GM19099 (cell line): Measurements from ENCODE around the gene EML4.

ENCODE experiments used
- POLR2A ChIP-seq: IDR thresholded peaks from 3 replicates; pipeline ENCODE4 v1.6.1; 2011; ENCODE audit warnings: low read depth; ENCODE audit not compliant: insufficient read length; ENCODE audit errors: extremely low read depth

EML4 gene

DNA sequence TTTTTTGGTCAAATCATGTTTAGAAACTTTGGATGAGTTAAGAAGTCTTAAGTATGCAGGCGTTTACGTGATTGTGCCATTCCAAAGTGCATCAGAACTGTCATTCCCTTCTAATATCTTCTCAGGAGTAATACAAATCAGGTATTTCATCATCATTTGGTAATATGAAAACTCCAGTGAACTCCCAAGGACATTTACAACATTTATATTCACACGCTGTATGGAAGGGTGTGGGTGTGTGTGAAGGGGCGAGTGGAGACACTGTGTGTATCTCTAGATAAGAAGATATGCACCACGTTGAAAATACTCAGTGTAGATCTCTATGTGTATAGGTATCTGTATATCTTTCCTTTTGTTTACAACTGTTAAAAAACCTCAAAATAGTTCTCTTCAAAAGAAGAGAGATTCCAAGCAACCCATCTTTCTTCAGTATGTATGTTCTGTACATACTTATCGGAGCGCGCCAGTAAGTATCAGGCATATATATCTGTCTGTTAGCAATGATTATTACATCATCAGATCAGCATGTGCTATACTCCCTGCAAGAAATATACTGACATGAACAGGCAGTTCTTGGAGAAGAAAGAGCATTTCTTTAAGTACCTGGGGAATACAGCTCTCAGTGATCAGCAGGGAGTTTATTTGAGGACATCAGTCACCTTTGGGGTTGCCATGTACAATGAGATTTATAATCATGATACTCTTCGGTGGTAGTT, 162.6 kb downstream of the EML4 start:
- TF ChIP-seq POLR2A: no peak

DNA sequence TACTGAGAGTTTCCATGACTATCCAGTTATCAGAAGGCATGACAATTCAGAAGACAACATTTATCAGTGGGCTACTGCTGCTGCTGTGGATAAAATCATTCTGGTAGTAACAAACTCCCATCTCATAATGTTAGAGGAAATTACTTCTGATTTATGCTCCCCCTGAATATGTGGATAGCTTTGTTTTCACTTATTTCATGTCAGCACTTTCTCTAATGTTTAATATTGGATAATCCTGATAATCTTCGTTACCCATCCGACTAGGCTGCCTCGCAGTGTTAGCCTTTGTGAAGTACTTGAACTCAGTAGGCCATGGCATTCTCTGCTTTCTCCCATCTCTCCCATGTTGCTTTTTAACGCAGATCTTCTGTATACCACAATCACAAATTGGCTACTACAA, 163.4 kb downstream of the EML4 start:
- TF ChIP-seq POLR2A: no peak

DNA sequence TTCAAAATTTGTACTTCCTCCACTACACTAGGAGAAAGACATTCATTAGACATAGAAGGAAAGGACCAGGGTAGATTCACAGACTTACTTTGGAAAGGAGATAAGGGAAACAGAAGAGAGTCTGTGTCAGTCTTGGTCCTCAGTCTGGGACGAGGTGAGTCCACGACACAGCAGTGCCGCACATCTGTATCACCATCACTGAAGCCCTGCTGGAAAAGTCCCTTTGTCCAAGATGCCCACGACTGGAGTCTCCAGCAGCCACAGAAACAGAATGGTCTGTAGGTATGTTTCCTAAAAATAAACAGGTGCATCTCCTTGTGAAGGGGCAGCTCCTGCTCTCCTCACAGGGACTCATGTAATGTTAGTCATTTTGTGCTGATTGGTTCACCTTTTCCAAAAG, 164.4 kb downstream of the EML4 start:
- no peak for TF ChIP-seq POLR2A

DNA sequence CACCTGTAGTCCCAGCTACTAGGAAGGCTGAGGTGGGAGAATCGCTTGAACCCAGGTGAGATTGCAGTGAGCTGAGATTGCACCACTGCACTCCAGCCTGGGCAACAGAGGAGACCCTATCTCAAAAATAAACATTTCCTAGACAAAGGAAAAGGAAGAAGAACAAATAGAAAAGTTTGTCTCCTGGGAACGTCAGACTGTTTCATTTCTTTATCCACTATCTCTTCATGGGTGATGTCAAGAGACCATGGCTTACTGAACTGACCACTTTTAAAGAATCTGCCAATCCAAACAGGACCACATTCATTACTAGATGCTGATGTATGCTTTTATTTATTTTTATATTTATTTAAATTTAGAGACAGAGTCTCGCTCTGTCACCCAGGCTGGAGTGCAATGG, 165.1 kb downstream of the EML4 start:
- no peak for TF ChIP-seq POLR2A

DNA sequence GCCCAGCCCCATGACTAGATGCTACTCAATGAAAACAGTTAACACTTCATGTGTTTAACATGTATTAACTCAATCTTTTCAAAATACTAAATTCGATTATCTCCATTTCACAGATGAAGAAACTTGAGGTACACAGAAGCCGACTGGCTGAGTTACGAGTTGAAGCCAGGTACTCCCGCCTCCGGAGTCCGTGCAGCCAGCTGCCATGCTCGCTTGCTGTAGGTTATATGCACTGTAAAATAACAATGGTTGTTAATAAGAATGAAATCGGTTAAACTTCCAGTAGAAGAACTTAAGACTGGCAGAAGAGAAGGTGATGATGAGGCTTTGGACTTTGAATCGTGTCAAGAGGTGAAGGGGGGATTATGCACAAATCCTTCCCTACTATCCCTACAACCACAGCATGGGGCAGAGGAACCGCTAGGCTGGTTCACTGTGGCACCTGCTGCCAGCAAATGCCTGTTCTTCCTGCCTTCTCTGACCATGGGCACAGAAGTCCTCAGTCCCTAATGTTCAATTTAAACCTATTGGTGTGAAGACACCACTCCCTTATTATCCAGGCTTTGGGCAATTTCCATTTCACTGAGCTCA, 166.5 kb downstream of the EML4 start:
- TF ChIP-seq POLR2A: no peak

DNA sequence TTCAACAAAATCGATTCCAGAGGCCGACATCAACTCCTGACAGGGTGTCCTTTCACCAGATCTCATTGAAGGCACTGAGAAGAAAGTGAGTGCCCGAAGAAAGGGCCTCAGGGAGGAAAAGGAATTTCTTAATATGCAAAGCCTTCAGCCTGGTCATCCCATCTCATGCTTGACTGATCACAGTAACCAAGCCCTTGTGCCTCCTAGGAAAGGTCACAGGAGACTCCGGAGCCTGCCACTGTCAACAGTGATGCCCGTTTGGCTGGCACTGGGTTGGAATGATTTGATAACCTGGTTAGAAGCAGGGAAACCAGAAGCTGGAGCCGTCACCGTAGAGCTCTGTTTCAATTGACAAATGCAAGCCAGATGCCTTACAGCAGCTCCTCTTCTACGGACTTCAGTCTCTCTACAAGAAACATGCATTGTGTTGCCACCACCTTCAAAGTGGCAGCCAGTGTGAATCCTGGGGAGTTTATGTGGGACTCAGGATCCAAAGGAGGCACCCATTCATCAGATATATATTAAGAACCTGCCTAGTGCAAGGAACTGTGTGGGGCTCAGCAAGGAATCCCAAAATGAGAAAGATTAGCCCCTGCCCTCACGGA, 167.3 kb downstream of the EML4 start:
- no peak for TF ChIP-seq POLR2A

DNA sequence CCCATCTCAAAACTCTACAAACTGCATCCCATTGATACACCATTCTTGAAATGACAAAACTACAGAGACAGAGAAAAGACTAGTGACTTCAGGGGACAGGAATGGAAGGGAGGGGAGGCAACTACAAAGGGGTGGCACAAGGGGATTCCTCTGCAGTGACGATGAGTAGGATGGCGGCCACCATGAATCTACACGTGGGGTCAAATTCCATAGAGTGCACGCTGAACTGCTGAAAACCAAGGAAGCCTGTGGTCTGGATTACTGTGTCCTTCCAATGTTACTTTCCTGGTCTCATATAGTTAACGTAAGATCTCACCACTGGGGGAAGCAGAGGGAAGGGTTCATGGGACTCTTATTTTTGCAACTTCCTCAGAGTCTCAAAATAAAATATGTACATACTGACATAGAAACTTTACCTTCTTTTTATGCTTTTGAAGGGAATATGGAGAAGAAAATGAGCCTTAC, 168.2 kb downstream of the EML4 start:
- no peak for TF ChIP-seq POLR2A

DNA sequence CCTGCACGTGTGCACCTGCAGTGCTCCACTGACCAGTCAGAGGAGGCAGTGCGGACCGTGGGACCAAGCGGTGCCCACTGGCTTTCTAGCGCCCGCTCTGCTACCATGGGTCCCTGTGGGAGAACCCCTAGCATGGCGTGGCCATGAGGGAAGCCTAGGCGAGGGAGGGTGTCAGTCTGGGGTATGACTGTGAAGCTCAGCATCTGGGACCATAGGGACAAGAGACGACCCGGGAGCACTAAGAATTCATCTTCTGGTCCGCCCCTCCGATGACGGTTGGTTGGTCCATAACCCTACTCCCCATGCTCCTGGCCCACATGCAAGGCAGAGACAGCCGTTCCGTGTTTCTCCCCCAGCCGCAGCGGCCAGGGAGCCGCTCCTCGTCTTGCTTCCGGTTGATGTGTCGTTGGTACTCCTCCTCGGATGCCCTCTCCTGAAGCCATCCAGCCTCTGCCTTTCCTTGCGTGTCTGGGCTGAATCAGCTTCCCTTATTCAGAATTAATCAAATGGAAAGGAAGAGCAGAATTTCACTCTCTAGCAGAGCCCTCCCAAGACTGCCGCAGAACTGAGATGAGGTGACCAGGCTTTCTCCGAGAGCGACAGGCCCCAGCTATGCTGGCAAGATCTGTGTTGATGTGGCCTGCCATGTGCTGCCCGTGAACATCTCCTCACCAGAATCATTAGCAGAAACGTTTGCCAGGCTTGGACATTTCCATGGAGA, 168.9 kb downstream of the EML4 start:
- TF ChIP-seq POLR2A: no peak

DNA sequence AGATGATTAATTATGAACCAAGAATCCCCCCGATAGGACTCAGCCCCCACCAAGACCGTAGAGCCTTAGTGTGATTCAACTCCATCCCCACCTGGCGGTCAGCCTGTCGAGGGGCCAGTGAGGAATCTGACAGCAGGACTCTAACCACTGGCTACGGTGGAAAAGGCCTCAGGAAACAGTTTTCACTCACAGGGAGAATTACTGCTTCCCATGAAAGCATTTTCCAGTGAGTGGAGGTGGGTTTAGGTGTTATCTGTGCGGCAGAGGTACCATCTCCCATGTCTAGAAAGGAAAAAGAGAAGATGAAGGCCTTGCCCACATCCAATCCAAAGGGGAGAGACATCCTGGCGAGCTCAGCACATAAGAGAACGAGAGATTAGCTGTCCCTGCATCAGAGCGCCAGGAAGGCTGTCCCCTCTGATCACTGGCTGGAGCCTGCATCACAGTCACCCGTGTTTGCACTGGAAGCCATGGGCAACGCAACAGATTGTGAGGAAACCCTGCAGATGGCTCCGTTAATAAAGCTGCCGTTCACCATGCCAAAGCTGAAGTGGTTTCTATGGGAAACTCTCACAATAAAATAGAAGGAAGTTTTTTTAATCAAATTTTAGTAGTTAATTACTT, 169.5 kb downstream of the EML4 start:
- no peak for TF ChIP-seq POLR2A

DNA sequence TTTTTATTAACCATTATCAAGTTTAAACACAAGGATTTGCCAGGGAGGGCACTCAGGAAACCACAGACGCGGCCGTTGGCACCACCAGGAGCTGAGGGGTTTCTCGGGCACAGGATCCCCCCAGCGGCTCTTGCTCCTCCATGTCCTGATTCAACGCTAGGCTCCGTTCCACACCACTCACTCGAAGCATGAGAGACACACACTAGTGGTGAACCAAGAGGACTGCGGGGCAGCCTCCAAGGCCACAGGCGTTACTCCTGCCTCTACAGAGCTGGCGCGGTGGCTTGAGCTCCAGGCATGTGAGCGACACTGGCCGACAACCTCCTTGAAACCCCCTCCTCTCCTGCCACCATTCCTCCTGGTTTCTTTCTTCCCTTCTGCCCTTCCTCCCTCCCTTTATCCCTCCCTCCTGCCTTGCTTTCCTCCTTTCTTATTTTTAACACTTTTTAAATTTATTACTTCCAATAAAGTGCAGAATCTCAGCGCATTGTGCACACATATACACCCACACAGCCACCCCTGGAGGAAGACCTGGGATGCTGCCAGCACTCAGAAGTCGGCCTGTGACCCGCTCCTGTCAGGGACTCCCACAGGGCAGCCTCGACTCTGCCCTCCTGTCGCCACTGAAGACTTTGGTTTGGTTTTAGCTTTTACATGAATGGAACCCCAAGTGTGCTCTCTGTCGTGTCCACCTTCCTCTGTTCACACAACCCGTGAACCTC, 170.2 kb downstream of the EML4 start:
- TF ChIP-seq POLR2A: no peak

DNA sequence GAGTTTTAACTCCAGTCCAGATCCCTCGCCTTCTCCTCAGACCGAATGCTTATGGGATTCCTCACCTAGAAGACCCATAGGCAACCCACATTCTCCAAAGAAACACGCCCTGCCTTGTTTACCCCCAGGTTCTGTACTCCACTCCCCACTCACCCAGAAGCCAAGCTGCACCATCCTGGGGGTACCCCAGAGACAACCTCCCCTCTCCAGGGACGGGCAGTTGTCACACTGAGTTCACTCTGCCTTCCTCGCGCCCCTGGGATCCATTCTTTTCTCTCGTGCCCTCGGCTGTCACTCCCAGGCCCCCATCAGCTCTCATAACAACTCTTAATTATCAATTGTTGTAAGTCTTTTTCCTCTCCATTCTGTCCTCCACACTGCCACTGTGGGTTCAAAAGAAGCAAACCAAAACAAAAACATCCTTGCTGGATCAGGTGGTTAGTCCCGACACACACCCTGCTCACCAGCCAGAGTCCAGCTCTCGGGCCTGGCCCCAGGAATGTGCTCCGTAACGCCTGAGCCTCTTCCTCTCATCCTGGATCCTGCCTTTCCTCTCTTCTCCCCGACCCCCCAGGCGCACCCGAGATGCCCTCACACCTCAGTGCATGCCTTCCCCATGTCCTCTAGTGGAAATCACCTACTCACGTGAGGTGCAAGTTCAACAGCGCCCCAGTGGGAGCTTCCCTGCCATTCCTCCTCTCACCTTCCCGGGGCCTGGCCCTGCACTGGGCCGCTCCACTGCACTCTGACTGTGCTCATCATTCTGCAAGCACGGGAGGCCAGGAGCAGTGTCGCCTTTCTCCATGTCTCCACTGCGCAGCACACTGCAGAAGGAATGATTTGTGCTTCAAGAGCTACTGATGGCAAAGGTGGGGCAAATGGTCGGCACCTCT, 171.1 kb downstream of the EML4 start:
- TF ChIP-seq POLR2A: no peak

DNA sequence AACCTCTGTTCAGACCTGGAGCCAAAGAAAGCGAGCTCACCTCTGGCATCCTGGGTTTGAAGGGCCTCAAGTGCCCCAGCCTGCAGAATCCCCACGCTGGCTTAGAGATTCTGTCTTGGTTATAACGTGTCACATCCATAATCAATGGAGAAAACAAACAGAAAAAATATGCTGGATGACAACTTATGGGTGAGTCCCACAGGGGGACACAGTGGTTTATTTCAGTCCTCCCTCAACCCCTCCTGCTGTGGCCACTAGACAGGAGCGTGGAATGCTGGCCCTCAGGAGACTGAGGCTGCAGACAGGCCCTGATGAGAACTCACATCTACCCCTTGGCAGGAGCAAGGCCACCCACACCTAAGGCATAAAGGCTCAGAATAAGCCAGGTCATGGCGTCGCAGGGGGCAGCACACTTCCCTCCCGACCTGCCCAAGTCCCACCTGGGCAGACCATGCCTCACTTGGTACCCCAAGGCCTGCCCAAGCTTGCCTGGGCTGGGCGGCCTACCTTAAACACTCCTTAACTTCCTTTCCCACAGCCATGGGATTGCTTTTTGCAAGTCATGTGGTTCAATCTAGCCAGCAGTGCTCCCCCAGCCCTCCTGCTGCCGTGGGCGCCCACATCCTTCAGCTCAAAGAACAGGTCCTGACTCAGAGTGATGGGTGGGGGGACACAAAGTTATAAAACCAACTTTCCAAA, 171.9 kb downstream of the EML4 start:
- no peak for TF ChIP-seq POLR2A
